Measurements from ENCODE around the gene PCDHB6.
"Not testable (repeated sequence)": the region's sequence is repeated elsewhere in the genome, so short reads cannot be mapped to it uniquely, and the experiment has no call there.

Gene PCDHB6

GRCh38 chr5:141149812-141150211 lies at the start of gene PCDHB6:
PCDHB6 (plus strand) TSS chr5:141150057; CDS start chr5:141150258, 201 bp downstream.
- DNase-seq (ENCODE audit: low read depth): no peak

GRCh38 chr5:141100243-141100805 lies 49.5 kb upstream of the PCDHB6 start, which contains the start of gene PCDHB3:
PCDHB3 (plus strand) TSS chr5:141100473; CDS start chr5:141100650, 177 bp downstream.
- DNase-seq (ENCODE audit: low read depth): no peak

GRCh38 chr5:141101059-141101458 lies 48.8 kb upstream of the PCDHB6 start:
- DNase-seq (ENCODE audit: low read depth): no peak

GRCh38 chr5:141102070-141102469 lies 47.8 kb upstream of the PCDHB6 start:
- not testable (repeated sequence) for DNase-seq (ENCODE audit: low read depth)

GRCh38 chr5:141102471-141102870 lies 47.4 kb upstream of the PCDHB6 start:
- not testable (repeated sequence) for DNase-seq (ENCODE audit: low read depth)

GRCh38 chr5:141105350-141105749 lies 44.5 kb upstream of the PCDHB6 start:
- DNase-seq (ENCODE audit: low read depth): no peak

- DNase-seq (ENCODE audit: low read depth): no peak
Measured at GRCh38 chr5:141119250-141119649, 30.6 kb upstream of the PCDHB6 start.

GRCh38 chr5:141121563-141121962 lies 28.3 kb upstream of the PCDHB6 start, which contains the start of gene PCDHB4:
PCDHB4 (plus strand) TSS chr5:141121818; CDS start chr5:141121999, 181 bp downstream.
- no peak for DNase-seq (ENCODE audit: low read depth)

GRCh38 chr5:141121985-141122384 lies 27.9 kb upstream of the PCDHB6 start:
- no peak for DNase-seq (ENCODE audit: low read depth)

GRCh38 chr5:141123396-141124135 lies 26.3 kb upstream of the PCDHB6 start:
- not testable (repeated sequence) for DNase-seq (ENCODE audit: low read depth)

GRCh38 chr5:141127305-141127704 lies 22.6 kb upstream of the PCDHB6 start:
- DNase-seq (ENCODE audit: low read depth): no peak

- no peak for DNase-seq (ENCODE audit: low read depth)
Measured at GRCh38 chr5:141135030-141135717, 14.7 kb upstream of the PCDHB6 start, which contains the start of gene PCDHB5. PCDHB5 (plus strand) TSS chr5:141135206; CDS start chr5:141135435, 229 bp downstream.

- DNase-seq (ENCODE audit: low read depth): no peak
Measured at GRCh38 chr5:141135718-141136266, 14.1 kb upstream of the PCDHB6 start.

- not testable (repeated sequence) for DNase-seq (ENCODE audit: low read depth)
Measured at GRCh38 chr5:141137346-141137745, 12.5 kb upstream of the PCDHB6 start.

- DNase-seq (ENCODE audit: low read depth): no peak
Measured at GRCh38 chr5:141150224-141150992, 551 bp downstream of the PCDHB6 start.

GRCh38 chr5:141150993-141151325 lies 1.1 kb downstream of the PCDHB6 start:
- DNase-seq (ENCODE audit: low read depth): no peak

- not testable (repeated sequence) for DNase-seq (ENCODE audit: low read depth)
Measured at GRCh38 chr5:141151632-141152031, 1.8 kb downstream of the PCDHB6 start.

GRCh38 chr5:141152096-141152495 lies 2.2 kb downstream of the PCDHB6 start:
- DNase-seq (ENCODE audit: low read depth): not testable (repeated sequence)

GRCh38 chr5:141155540-141156374 lies 5.9 kb downstream of the PCDHB6 start:
- DNase-seq (ENCODE audit: low read depth): no peak

- not testable (repeated sequence) for DNase-seq (ENCODE audit: low read depth)
Measured at GRCh38 chr5:141157356-141157755, 7.5 kb downstream of the PCDHB6 start.

GRCh38 chr5:141157901-141158300 lies 8.0 kb downstream of the PCDHB6 start:
- DNase-seq (ENCODE audit: low read depth): not testable (repeated sequence)
